ENCODE results near the gene UHRF1.

UHRF1 gene

DNA sequence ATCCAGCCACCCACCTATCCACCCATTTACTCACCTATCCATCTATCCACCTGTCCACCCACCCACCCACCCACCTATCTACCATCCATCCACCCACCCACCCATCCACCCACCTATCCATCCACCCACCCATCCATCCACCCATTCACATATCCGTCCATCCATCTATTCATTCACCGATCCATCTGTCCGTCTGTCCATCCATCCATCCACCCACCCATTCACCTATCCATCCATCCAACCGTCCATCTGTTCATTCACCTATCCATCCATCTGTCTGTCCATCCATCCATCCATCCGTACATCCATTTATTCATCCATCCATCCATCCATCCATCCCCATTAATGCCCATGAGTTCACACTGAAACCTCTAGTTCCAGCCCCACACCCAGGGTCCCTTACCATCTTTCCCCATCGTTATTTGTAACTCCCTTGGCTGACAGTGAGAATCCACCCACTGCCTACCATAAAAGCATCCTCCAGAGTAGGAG, 90.9 kb downstream of the UHRF1 start:
- Histone ChIP-seq H3K9ac (ENCODE audit: insufficient read length, low read depth) (no peak overlapping the region), H3K27me3 (ENCODE audit: insufficient read depth, insufficient read length) (no peaks in the 10 kb centered on the region), H3K9me3 (ENCODE audit: insufficient read depth, low read length) (peaks cover 4% of the 10 kb centered on the region; the same call in 1 of the 2 replicates), H3K4me1 (ENCODE audit: insufficient read depth, insufficient read length) (peaks cover 5% of the 10 kb centered on the region), H3K4me3 (ENCODE audit: insufficient read length, low read depth) (no peak overlapping the region), H3K36me3 (ENCODE audit: insufficient read depth, insufficient read length, low read length) (peaks cover 36% of the 10 kb centered on the region)
- TF ChIP-seq YY1 (IDR thresholded peaks at IDR 0.05; ENCODE audit: insufficient read depth, insufficient read length) (no peak), SUZ12 (IDR thresholded peaks at IDR 0.05; ENCODE audit: extremely low read depth, insufficient read depth, insufficient read length) (no peak), ZNF274 (IDR thresholded peaks at IDR 0.05; ENCODE audit: low read depth, low read length) (no peak)
- DNase-seq (ENCODE audit: low read depth, low spot score), result no peak

DNA sequence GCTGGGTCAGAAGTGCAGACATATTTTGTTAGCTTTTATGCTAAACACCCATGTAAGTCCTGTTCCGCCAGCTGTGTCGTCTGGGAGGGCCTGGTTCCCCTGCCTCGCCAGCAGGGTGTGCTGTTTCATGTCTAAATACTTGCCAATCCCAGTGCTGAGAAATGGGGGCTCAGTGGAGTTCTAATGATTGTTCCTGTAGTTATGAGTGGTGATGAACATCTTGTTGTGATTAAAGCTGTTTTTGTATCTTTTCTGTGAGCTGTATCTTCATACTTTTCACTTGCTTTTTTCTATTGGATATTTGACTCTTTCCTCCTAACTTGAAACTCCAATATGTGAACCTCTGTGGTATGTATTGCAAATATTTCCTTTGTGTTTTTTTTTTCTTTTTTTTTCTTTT, 92.3 kb downstream of the UHRF1 start:
- DNase-seq (ENCODE audit: low read depth, low spot score), result peak; percentile 33
- Histone ChIP-seq H3K27me3 (ENCODE audit: insufficient read depth, insufficient read length) (no peaks in the 10 kb centered on the region), H3K4me3 (ENCODE audit: insufficient read length, low read depth) (no peak overlapping the region), H3K9me3 (ENCODE audit: insufficient read depth, low read length) (peaks cover 4% of the 10 kb centered on the region; the same call in 1 of the 2 replicates), H3K36me3 (ENCODE audit: insufficient read depth, insufficient read length, low read length) (peaks cover 35% of the 10 kb centered on the region), H3K9ac (ENCODE audit: insufficient read length, low read depth) (no peak overlapping the region), H3K4me1 (ENCODE audit: insufficient read depth, insufficient read length) (peaks cover 7% of the 10 kb centered on the region)
- no peak for TF ChIP-seq ZNF274 (IDR thresholded peaks at IDR 0.05; ENCODE audit: low read depth, low read length)
- no peak for TF ChIP-seq SUZ12 (IDR thresholded peaks at IDR 0.05; ENCODE audit: extremely low read depth, insufficient read depth, insufficient read length)
- TF ChIP-seq YY1 (IDR thresholded peaks at IDR 0.05; ENCODE audit: insufficient read depth, insufficient read length), result no peak

DNA sequence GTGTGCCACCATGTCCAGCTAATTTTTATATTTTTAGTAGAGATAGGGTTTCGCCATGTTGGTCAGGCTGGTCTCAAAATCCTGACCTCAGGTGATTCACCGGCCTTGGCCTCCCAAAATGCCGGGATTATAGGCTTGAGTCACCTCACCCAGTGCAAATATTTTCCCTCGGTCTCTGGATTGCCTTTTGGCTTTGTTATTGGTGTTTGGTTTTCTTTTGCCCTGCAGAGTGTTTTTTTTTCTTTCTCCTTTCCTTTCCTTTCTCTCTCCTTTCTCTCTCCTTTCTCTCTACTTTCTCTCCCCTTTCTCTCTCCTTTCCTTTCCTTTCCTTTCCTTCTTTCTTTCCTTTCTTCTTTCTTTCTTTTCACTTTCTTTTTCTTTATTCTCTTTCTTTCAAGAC, 92.8 kb downstream of the UHRF1 start:
- TF ChIP-seq YY1 (IDR thresholded peaks at IDR 0.05; ENCODE audit: insufficient read depth, insufficient read length) (no peak), ZNF274 (IDR thresholded peaks at IDR 0.05; ENCODE audit: low read depth, low read length) (no peak), SUZ12 (IDR thresholded peaks at IDR 0.05; ENCODE audit: extremely low read depth, insufficient read depth, insufficient read length) (no peak)
- H3K9ac ChIP-seq (ENCODE audit: insufficient read length, low read depth), result no peak overlapping the region

DNA sequence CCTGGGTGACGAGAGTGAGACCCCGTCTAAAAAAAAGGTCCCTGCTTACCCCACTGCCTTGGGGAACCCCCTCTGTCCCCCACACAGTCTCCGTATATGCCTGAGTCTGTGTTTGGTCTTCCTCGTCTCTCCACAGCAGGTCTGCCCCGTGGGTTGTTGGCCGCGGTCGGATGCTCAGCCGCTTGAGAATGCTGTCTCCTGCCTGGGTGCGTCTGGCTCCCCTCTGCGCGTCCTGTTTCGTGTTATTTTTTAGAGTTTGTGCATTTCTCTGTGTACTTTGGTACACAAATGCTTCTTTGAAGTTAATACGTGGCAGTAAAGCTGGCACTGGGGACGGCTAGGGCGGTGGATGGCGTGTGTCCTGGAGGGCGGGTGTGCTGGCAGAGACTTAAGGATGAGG, 94.5 kb downstream of the UHRF1 start:
- DNase-seq (ENCODE audit: low read depth, low spot score), result no peak
- peaks cover 25% of the 10 kb centered on the region for H3K36me3 ChIP-seq (ENCODE audit: insufficient read depth, insufficient read length, low read length)
- no peak overlapping the region for H3K9ac ChIP-seq (ENCODE audit: insufficient read length, low read depth)
- H3K27me3 ChIP-seq (ENCODE audit: insufficient read depth, insufficient read length), result no peaks in the 10 kb centered on the region
- peaks cover 21% of the 10 kb centered on the region for H3K9me3 ChIP-seq (ENCODE audit: insufficient read depth, low read length)
- peaks cover 4% of the 10 kb centered on the region for H3K4me1 ChIP-seq (ENCODE audit: insufficient read depth, insufficient read length)
- H3K4me3 ChIP-seq (ENCODE audit: insufficient read length, low read depth), result no peak overlapping the region
- no peak for TF ChIP-seq ZNF274 (IDR thresholded peaks at IDR 0.05; ENCODE audit: low read depth, low read length)
- no peak for TF ChIP-seq SUZ12 (IDR thresholded peaks at IDR 0.05; ENCODE audit: extremely low read depth, insufficient read depth, insufficient read length)
- TF ChIP-seq YY1 (IDR thresholded peaks at IDR 0.05; ENCODE audit: insufficient read depth, insufficient read length), result no peak

More for the DNA sequence above, 92.8 kb downstream of the UHRF1 start:
- Histone ChIP-seq H3K27me3 (ENCODE audit: insufficient read depth, insufficient read length) (no peaks in the 10 kb centered on the region), H3K4me1 (ENCODE audit: insufficient read depth, insufficient read length) (peaks cover 4% of the 10 kb centered on the region), H3K9me3 (ENCODE audit: insufficient read depth, low read length) (peaks cover 9% of the 10 kb centered on the region; the same call in 1 of the 2 replicates), H3K4me3 (ENCODE audit: insufficient read length, low read depth) (no peak overlapping the region), H3K36me3 (ENCODE audit: insufficient read depth, insufficient read length, low read length) (peaks cover 35% of the 10 kb centered on the region)
- DNase-seq (ENCODE audit: low read depth, low spot score), result no peak

DNA sequence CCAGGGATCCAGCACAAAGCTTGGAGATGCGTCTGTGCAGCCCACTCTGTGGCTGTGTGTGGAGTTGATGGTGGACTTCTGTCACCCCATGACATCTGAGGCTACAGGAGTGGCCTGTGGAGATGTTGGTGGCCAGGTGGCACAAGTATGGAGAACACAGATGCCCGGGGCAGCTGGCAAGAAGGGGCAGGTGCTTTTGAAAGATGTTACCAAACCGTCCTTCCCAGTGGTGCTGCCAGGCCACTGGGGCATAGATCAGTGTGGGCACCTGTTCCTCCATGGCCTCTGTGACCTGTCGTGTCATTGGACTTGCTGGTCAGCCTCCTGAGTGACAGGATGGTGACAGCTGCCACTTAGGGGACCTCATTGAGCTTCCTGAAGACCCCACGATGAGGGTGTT, 95.8 kb downstream of the UHRF1 start:
- peaks cover 21% of the 10 kb centered on the region for H3K9me3 ChIP-seq (ENCODE audit: insufficient read depth, low read length)
- no peak for TF ChIP-seq SUZ12 (IDR thresholded peaks at IDR 0.05; ENCODE audit: extremely low read depth, insufficient read depth, insufficient read length)
- TF ChIP-seq YY1 (IDR thresholded peaks at IDR 0.05; ENCODE audit: insufficient read depth, insufficient read length), result no peak
- TF ChIP-seq ZNF274 (IDR thresholded peaks at IDR 0.05; ENCODE audit: low read depth, low read length), result no peak
- H3K27me3 ChIP-seq (ENCODE audit: insufficient read depth, insufficient read length), result no peaks in the 10 kb centered on the region
- peaks cover 4% of the 10 kb centered on the region for H3K4me1 ChIP-seq (ENCODE audit: insufficient read depth, insufficient read length)
- no peak overlapping the region for H3K4me3 ChIP-seq (ENCODE audit: insufficient read length, low read depth)
- H3K36me3 ChIP-seq (ENCODE audit: insufficient read depth, insufficient read length, low read length), result peaks cover 25% of the 10 kb centered on the region
- DNase-seq (ENCODE audit: low read depth, low spot score), result no peak
- H3K9ac ChIP-seq (ENCODE audit: insufficient read length, low read depth), result no peak overlapping the region

DNA sequence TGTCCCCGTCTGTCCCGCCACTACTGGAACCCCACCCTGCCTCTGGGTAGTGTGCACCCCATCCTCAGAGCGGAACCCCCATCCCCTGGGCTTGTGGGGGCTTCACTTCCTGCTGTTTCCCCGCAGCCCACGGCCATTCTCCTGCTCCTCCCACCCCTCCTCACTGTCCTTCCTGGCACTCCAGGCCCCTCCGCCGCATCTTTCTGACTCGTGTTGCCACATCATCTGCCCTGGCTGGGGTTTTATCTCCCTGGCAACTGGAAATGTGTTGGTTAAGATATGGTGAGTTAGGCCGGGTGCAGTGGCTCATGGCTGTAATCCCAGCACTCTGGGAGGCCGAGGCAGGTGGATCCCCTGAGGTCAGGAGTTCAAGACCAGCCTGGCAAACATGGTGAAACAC, 96.9 kb downstream of the UHRF1 start:
- Histone ChIP-seq H3K36me3 (ENCODE audit: insufficient read depth, insufficient read length, low read length) (peaks cover 26% of the 10 kb centered on the region), H3K4me1 (ENCODE audit: insufficient read depth, insufficient read length) (peaks cover 3% of the 10 kb centered on the region), H3K9ac (ENCODE audit: insufficient read length, low read depth) (no peak overlapping the region), H3K9me3 (ENCODE audit: insufficient read depth, low read length) (peaks cover 19% of the 10 kb centered on the region), H3K4me3 (ENCODE audit: insufficient read length, low read depth) (no peak overlapping the region), H3K27me3 (ENCODE audit: insufficient read depth, insufficient read length) (no peaks in the 10 kb centered on the region)
- TF ChIP-seq SUZ12 (IDR thresholded peaks at IDR 0.05; ENCODE audit: extremely low read depth, insufficient read depth, insufficient read length) (no peak), YY1 (IDR thresholded peaks at IDR 0.05; ENCODE audit: insufficient read depth, insufficient read length) (no peak), ZNF274 (IDR thresholded peaks at IDR 0.05; ENCODE audit: low read depth, low read length) (no peak)
- DNase-seq (ENCODE audit: low read depth, low spot score), result no peak

DNA sequence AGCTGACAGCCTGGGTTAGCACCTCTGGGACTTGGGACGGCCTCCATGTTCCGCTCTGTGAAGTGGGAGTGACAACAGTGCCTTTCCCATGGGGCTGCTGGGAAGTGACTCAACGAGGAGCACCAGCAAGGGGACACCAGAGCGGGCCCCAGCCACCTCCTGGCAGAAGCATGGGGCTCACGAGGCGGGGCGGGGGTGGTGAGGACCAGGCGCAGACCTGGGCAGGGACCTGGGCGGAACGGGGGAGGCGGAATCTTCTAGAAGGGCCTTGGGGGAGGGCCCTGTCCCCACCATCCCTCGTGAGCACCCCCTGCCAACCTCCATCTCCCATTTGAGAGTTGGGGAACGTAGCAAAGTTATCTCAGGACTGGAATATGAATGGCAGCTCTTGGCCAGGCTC, 97.5 kb downstream of the UHRF1 start:
- TF ChIP-seq YY1 (IDR thresholded peaks at IDR 0.05; ENCODE audit: insufficient read depth, insufficient read length) (no peak), ZNF274 (IDR thresholded peaks at IDR 0.05; ENCODE audit: low read depth, low read length) (no peak), SUZ12 (IDR thresholded peaks at IDR 0.05; ENCODE audit: extremely low read depth, insufficient read depth, insufficient read length) (no peak)
- DNase-seq (ENCODE audit: low read depth, low spot score), result no peak
- H3K4me1 ChIP-seq (ENCODE audit: insufficient read depth, insufficient read length), result peaks cover 5% of the 10 kb centered on the region

More for the DNA sequence above, 97.5 kb downstream of the UHRF1 start:
- no peaks in the 10 kb centered on the region for H3K27me3 ChIP-seq (ENCODE audit: insufficient read depth, insufficient read length)
- no peak overlapping the region for H3K4me3 ChIP-seq (ENCODE audit: insufficient read length, low read depth)
- peaks cover 25% of the 10 kb centered on the region for H3K36me3 ChIP-seq (ENCODE audit: insufficient read depth, insufficient read length, low read length)
- H3K9ac ChIP-seq (ENCODE audit: insufficient read length, low read depth), result no peak overlapping the region
- peaks cover 16% of the 10 kb centered on the region for H3K9me3 ChIP-seq (ENCODE audit: insufficient read depth, low read length)
